Esophagus (tissue), 2 donors: ENCODE data around the gene CD207. TPM values are rescaled to one million over a fixed set of nuclear protein-coding genes. Genes with fewer than 3 reads are reported as not detected.

ENCODE experiments used
- H3K27ac ChIP-seq, 2 donors: one replicate each; pipeline ENCODE4 v1.5.1; 2013; ENCODE audit warnings: low read depth in 2 of 2, mild to moderate bottlenecking in 2 of 2, inconsistent platforms in 1 of 2, low read length in 1 of 2, moderate library complexity in 1 of 2
- H3K27me3 ChIP-seq, 2 donors: one replicate each; pipeline ENCODE4 v1.6.1; 2013; ENCODE audit warnings: low read length in 2 of 2, control low read depth in 1 of 2, mild to moderate bottlenecking in 1 of 2; ENCODE audit not compliant: insufficient read depth in 2 of 2, control insufficient read depth in 1 of 2
- H3K36me3 ChIP-seq, 2 donors: one replicate each; pipeline ENCODE4 v1.6.1; 2013; ENCODE audit warnings: low read length in 1 of 2; ENCODE audit not compliant: control insufficient read depth in 2 of 2, insufficient read depth in 2 of 2
- H3K4me1 ChIP-seq, 2 donors: one replicate each; pipeline ENCODE4 v1.6.1; 2013; ENCODE audit warnings: low read length in 1 of 2; ENCODE audit not compliant: control insufficient read depth in 2 of 2, insufficient read depth in 2 of 2
- H3K4me3 ChIP-seq, 2 donors: one replicate each; pipeline ENCODE4 v1.5.1; 2013; ENCODE audit warnings: low read length in 2 of 2, mild to moderate bottlenecking in 2 of 2, low read depth in 1 of 2, moderate library complexity in 1 of 2
- H3K9me3 ChIP-seq, 2 donors: one replicate each; pipeline ENCODE4 v1.6.1; 2013; ENCODE audit warnings: mild to moderate bottlenecking in 2 of 2, low read depth in 1 of 2, low read length in 1 of 2, moderate library complexity in 1 of 2; ENCODE audit not compliant: control insufficient read depth in 2 of 2, insufficient read depth in 1 of 2
- WGBS, 2 donors: extraction: QIAGEN DNeasy Blood & Tissue Kit; methylation state at CpG; one replicate each; pipeline ENCODE4 v1.1.7; 2013; 5-methylcytosine and 5-hydroxymethylcytosine counted together
- polyA plus RNA-seq, 2 donors: library from polyadenylated mRNA; stranded (reverse); fragments of 200-250 nt; gene quantifications; one replicate each; pipeline ENCODE4 v1.2.3, GENCODE V29; 2013
- donor health status: healthy with polysubstance abuse.
- donor health status: Bipolar disorder and iron deficiency.

Gene CD207
- polyA plus RNA-seq, 2 donors: 0.94 to 10.2 TPM

- WGBS, 2 donors: 74 to 82% methylated on average over 7 of the region's 7 CpGs
- H3K27me3 ChIP-seq: no peaks in the 10 kb centered on the region
- no peak within 1 kb of the TSS for H3K27ac ChIP-seq
- H3K36me3 ChIP-seq: no peaks in the 10 kb centered on the region
- H3K9me3 ChIP-seq: no peaks in the 10 kb centered on the region
- H3K4me1 ChIP-seq: no peaks in the 10 kb centered on the region
- H3K4me3 ChIP-seq: no peak within 1 kb of the TSS
Observed at GRCh38 chr2:70820499-70820898, 15.1 kb downstream of the CD207 start, which contains the start of gene CLEC4F. Gene CLEC4F, minus strand, starts transcription at chr2:70820599. Its CDS starts 76 bp downstream, at chr2:70820523.

- H3K9me3 ChIP-seq: no peaks in the 10 kb centered on the region
- no peak overlapping the region for H3K27ac ChIP-seq
- 77 to 84% methylated on average over 3 of the region's 3 CpGs for WGBS, 2 donors
- H3K4me3 ChIP-seq: no peak overlapping the region
- no peaks in the 10 kb centered on the region for H3K4me1 ChIP-seq
- no peaks in the 10 kb centered on the region for H3K27me3 ChIP-seq
- no peaks in the 10 kb centered on the region for H3K36me3 ChIP-seq
Observed at GRCh38 chr2:70817284-70817954, 18.2 kb downstream of the CD207 start.

DNA sequence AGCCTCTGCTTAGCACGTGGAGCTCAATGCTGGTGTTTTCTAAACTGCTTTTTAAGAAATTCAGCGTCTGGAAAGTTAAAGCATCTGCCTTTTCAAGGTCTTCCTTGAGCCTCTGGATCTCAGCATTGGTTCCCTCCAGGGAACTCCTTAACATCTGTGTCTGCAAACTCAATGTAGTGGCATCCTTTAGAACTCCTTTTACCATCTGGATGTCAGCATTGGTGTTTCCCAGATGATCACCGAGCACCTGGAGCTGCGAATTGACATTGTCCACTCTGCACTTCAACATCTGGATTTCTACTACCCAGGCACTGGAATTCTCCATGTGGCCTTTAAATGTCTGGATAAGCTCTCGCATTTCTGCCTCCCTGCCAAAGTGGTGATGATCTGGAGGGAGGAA, 18.9 kb downstream of the CD207 start:
- Histone ChIP-seq H3K9me3 (no peaks in the 10 kb centered on the region), H3K4me3 (no peak overlapping the region), H3K4me1 (no peaks in the 10 kb centered on the region), H3K27me3 (no peaks in the 10 kb centered on the region), H3K36me3 (no peaks in the 10 kb centered on the region), H3K27ac (no peak overlapping the region)
- 81% methylated on average over 5 of the region's 5 CpGs for WGBS, 2 donors

GRCh38 chr2:70808983-70809958, 26.3 kb downstream of the CD207 start:
- Histone ChIP-seq H3K9me3 (no peaks in the 10 kb centered on the region), H3K4me1 (no peaks in the 10 kb centered on the region)
- 90 to 93% methylated on average over 12 of the region's 12 CpGs for WGBS, 2 donors

DNA sequence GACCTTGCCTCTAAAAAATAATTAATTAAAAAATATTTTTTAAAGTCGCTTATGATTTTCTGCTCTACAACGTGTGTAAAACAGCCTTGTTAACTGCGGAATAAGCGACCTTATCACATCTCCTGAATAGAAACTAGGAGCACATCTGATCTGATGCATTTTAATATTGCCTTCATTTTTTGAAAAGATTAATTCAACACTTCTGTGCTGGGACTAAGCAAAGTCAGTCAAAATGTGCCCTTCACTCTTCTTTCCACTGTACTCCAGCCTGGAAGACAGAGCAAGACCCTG, 27.8 kb downstream of the CD207 start:
- no peak overlapping the region for H3K4me3 ChIP-seq
- no peaks in the 10 kb centered on the region for H3K27me3 ChIP-seq
- WGBS, 2 donors: 81 to 89% methylated on average over 4 of the region's 4 CpGs
- H3K27ac ChIP-seq: no peak overlapping the region
- no peaks in the 10 kb centered on the region for H3K9me3 ChIP-seq
- H3K36me3 ChIP-seq: no peaks in the 10 kb centered on the region
- no peaks in the 10 kb centered on the region for H3K4me1 ChIP-seq

More at GRCh38 chr2:70808983-70809958, 26.3 kb downstream of the CD207 start:
- Histone ChIP-seq H3K36me3 (no peaks in the 10 kb centered on the region), H3K4me3 (no peak overlapping the region), H3K27me3 (no peaks in the 10 kb centered on the region), H3K27ac (no peak overlapping the region)

GRCh38 chr2:70807102-70807827, 28.4 kb downstream of the CD207 start:
- WGBS, 2 donors: 73 to 76% methylated on average over 6 of the region's 6 CpGs

DNA sequence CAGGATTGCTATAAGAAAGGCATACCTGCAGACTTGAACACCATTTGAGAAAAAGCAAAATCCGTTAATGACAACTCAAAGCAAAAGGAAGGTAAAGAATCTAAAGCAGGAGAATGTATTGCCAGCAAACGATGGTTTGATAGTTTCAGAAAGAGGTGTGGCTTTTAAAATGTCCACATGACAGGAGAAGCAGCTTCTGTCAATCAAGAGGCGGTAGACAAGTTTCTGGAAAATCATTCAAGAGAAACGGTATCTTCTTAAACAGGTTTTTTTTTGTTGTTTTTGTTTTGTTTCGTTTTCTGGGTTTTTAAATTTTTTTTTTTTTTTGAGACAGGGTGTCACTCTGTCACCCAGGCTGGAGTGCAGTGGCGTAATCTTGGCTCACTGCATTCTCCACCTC, 29.0 kb downstream of the CD207 start:
- H3K27ac ChIP-seq: no peak overlapping the region
- no peaks in the 10 kb centered on the region for H3K36me3 ChIP-seq
- H3K4me1 ChIP-seq: no peaks in the 10 kb centered on the region
- no peaks in the 10 kb centered on the region for H3K9me3 ChIP-seq
- H3K4me3 ChIP-seq: no peak overlapping the region
- WGBS, 2 donors: 59 to 62% methylated on average over 6 of the region's 6 CpGs
- no peaks in the 10 kb centered on the region for H3K27me3 ChIP-seq

More at GRCh38 chr2:70807102-70807827, 28.4 kb downstream of the CD207 start:
- Histone ChIP-seq H3K36me3 (no peaks in the 10 kb centered on the region), H3K27ac (no peak overlapping the region), H3K4me1 (no peaks in the 10 kb centered on the region), H3K9me3 (no peaks in the 10 kb centered on the region), H3K27me3 (no peaks in the 10 kb centered on the region), H3K4me3 (no peak overlapping the region)

GRCh38 chr2:70806013-70806412, 29.6 kb downstream of the CD207 start:
- 67 to 70% methylated on average over 5 of the region's 5 CpGs for WGBS, 2 donors
- Histone ChIP-seq H3K9me3 (no peaks in the 10 kb centered on the region), H3K27ac (no peak overlapping the region)

DNA sequence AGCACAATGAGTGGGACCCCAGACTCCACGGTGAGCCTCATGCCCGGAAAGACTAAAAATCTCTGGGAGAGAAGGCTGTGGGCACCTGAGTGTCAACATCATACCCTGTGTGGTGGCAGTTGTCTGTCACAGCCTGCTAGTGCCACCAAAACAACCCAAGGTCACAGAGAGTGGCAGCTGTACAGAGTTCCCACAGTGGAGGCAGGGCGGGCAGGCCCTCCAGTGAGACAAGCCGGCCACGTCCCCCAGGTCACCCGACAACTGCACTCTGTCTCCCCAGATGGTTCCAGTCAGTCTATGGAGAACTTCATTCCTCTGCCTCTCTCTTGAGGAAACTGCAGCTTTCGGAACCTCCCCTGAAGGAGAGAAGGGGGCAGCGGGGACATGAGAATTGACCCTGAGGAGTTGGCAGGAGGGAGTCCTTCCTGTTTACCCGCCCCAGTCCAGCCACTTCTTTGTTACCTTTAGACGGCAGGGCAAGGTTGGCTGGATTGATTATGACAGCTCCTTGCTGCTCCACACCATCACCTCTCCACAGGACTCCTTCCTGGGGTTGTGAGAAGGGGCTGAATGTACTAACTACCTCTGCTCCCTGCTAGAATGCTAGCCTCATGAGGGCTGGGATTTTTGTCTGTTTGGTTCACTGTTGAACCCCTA, 33.9 kb downstream of the CD207 start:
- Histone ChIP-seq H3K36me3 (no peaks in the 10 kb centered on the region), H3K27ac (no peak overlapping the region), H3K9me3 (no peaks in the 10 kb centered on the region), H3K4me1 (no peaks in the 10 kb centered on the region), H3K4me3 (no peak overlapping the region), H3K27me3 (no peaks in the 10 kb centered on the region)
- 63 to 75% methylated on average over 10 of the region's 10 CpGs for WGBS, 2 donors

More at GRCh38 chr2:70806013-70806412, 29.6 kb downstream of the CD207 start:
- Histone ChIP-seq H3K36me3 (no peaks in the 10 kb centered on the region), H3K4me3 (no peak overlapping the region), H3K4me1 (no peaks in the 10 kb centered on the region), H3K27me3 (no peaks in the 10 kb centered on the region)
